Activated effector memory CD4-positive, alpha-beta T cell treated with Interleukin-2 at 50 U/mL for 16 hours (primary cell): ENCODE results near the gene CXCL5.
"Not testable (repeated sequence)": the region's sequence is repeated elsewhere in the genome, so short reads cannot be mapped to it uniquely, and the experiment has no call there.

Experiments used
- DNase-seq: peaks from one replicate; pipeline ENCODE4 v3.0.0-alpha.2; 2020

Gene CXCL5

GRCh38 chr4:73967866-73968265, 30.6 kb downstream of the CXCL5 start:
- no peak for DNase-seq

- no peak for DNase-seq
Measured at GRCh38 chr4:73964862-73965611, 33.4 kb downstream of the CXCL5 start.

GRCh38 chr4:73962724-73963123, 35.8 kb downstream of the CXCL5 start:
- DNase-seq = no peak

- DNase-seq = not testable (repeated sequence)
Measured at GRCh38 chr4:73959041-73959440, 39.4 kb downstream of the CXCL5 start.

GRCh38 chr4:73952352-73952751, 46.1 kb downstream of the CXCL5 start:
- no peak for DNase-seq

- not testable (repeated sequence) for DNase-seq
Measured at GRCh38 chr4:73950376-73950920, 48.0 kb downstream of the CXCL5 start.

- no peak for DNase-seq
Measured at GRCh38 chr4:73948990-73949706, 49.3 kb downstream of the CXCL5 start.

- no peak for DNase-seq
Measured at GRCh38 chr4:73948291-73948690, 50.2 kb downstream of the CXCL5 start.

GRCh38 chr4:73947239-73947985, 51.1 kb downstream of the CXCL5 start:
- DNase-seq = no peak

GRCh38 chr4:73945674-73946449, 52.6 kb downstream of the CXCL5 start:
- DNase-seq = no peak
